Right lobe of liver (tissue), 4 donors: ENCODE results near the gene PBX2.

ENCODE experiments used
- CTCF ChIP-seq, 4 donors: fragments of 200-600 bp in 3 of 4; fragments of 450-650 bp in 1 of 4; IDR thresholded peaks; one replicate each; pipeline versions ENCODE4 v1.5.1 to v1.8.0; 2016 to 2022; ENCODE audit warnings: antibody characterized with exemption in 4 of 4, mild to moderate bottlenecking in 2 of 4
- POLR2A ChIP-seq: fragments of 450-650 bp; IDR thresholded peaks from one replicate; pipeline ENCODE4 v1.6.1; 2017; ENCODE audit warnings: antibody characterized with exemption, mild to moderate bottlenecking
- donor health status: DM: no; HTN: no; CAD: no.
- donor health status: DM: no; HTN: no; CAD: no.
- donor health status: DM: no; HTN: yes; CAD: no.

GRCh38 chr6:32149092-32149755 lies 40.8 kb downstream of the PBX2 start:
- TF ChIP-seq CTCF (IDR thresholded peaks at IDR 0.05) (peak in 1 of 4 donors; percentile 3), POLR2A (no peak)
